ENCODE measurements around the gene RSBN1L. TPM values are rescaled to one million over a fixed set of nuclear protein-coding genes. Genes with fewer than 3 reads are reported as not detected.

Gene RSBN1L
- total RNA-seq (2021; ENCODE audit: unreplicated experiment) (18.0 TPM), Bru-seq, nascent RNA (percentile 84 among the genes with signal in this experiment), BruChase-seq, experiment 1, labeled RNA remaining after a 2-hour chase (percentile 78 among the genes with signal in this experiment), BruChase-seq, experiment 2, labeled RNA remaining after a 6-hour chase (percentile 73 among the genes with signal in this experiment)
- 13.9 TPM for polyA plus RNA-seq (2012; ENCODE audit: insufficient read length)
- long read RNA-seq, full-length matches to known transcripts = 10 of 42 reads
- long read RNA-seq, partial matches to known transcripts = 29 of 42 reads
- long read RNA-seq, other reads (novel, unspliced or antisense) = 3 of 42 reads

DNA sequence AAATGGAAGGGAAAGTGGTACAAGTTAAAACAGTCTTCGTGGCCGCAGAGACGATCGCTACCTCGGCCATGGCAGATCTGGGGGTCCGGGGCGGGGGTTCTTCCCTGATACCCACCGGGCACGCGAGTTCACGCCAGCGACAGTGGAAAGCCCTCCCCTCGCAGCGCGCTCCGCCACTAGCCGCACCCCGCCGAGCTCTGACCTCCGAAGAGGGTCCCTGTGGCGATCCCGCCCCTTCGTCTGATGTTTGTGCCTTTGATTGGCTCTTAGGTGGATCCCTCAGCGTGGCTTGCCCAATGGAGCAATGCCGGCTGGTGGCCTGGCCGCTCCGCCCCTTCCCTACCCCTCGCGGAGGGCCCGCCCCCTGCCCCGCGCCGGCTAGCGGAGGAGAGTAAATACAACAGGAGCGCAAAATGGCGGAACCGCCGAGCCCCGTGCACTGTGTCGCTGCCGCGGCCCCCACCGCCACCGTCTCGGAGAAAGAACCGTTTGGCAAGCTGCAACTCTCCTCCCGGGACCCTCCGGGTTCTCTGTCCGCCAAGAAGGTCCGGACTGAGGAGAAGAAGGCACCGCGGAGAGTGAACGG is at the start of gene RSBN1L:
Gene RSBN1L, plus strand, starts transcription at position 403 of the 586 bp plus-strand sequence. Its CDS starts 11 bp downstream, at position 414.
- H3K27me3 ChIP-seq (ENCODE audit: control insufficient read depth, insufficient read depth, low read length) = no peaks in the 10 kb centered on the region
- no TSS peak for BruUV-seq (replicated peaks)
- H3K36me3 ChIP-seq (ENCODE audit: control insufficient read depth, insufficient read depth, low read length) = peaks cover 3% of the 10 kb centered on the region; the same call in 1 of the 2 replicates
- DNase-seq (ENCODE audit: low read depth, low spot score) (peak; percentile 92), ATAC-seq (peak; percentile 98)
- intact Hi-C loops (cut with micrococcal nuclease; ENCODE audit: unreplicated experiment) (no loop called here), in situ Hi-C loops (cut with HindIII; ENCODE audit: low pct_unique_long_range_greater_than_20kb, low sequenced_read_pairs) (no loop called here)
- CTCF ChIA-PET = interaction anchor here (0.5 kb wide), 1 partner anchor 13 kb away, joined by 4 read pairs; no protein-coding TSS in a partner anchor
- TF ChIP-seq REST (IDR thresholded peaks at IDR 0.05; ENCODE audit: insufficient read depth in 1 of 2, low read depth in 2 of 2, low read length in 1 of 2) (0 out of 4 replicates have a peak, but pooled peaks of 1 of the 2 experiments have one; percentile 28), CTCF (IDR thresholded peaks at IDR 0.05) (no peak), POLR2AphosphoS5 (IDR thresholded peaks at IDR 0.05; ENCODE audit: low read depth, low read length) (peak; percentile 61)
- H3K27ac ChIP-seq (ENCODE audit: low read length) = peak within 1 kb of the TSS; percentile 98
- POLR2A ChIA-PET = no interaction called here
- H3K9me3 ChIP-seq (ENCODE audit: control insufficient read depth, insufficient read depth, low read depth, low read length) = no peaks in the 10 kb centered on the region
- peaks cover 19% of the 10 kb centered on the region for H3K4me1 ChIP-seq (ENCODE audit: control insufficient read depth, insufficient read depth, low read length)
- H3K4me3 ChIP-seq (ENCODE audit: low read depth in 2 of 2, low read length in 2 of 2) = peak within 1 kb of the TSS; percentile 99

GRCh38 chr7:77648742-77649338 is 47.4 kb upstream of the RSBN1L start:
- H3K4me3 ChIP-seq (ENCODE audit: low read depth in 2 of 2, low read length in 2 of 2) = no peak overlapping the region
- H3K9me3 ChIP-seq (ENCODE audit: control insufficient read depth, insufficient read depth, low read depth, low read length) = no peaks in the 10 kb centered on the region
- CTCF ChIA-PET = interaction anchor here (0.7 kb wide), 1 partner anchor 13 kb away, joined by 3 read pairs; no protein-coding TSS in a partner anchor
- intact Hi-C loops (cut with micrococcal nuclease; ENCODE audit: unreplicated experiment) (no loop called here), in situ Hi-C loops (cut with HindIII; ENCODE audit: low pct_unique_long_range_greater_than_20kb, low sequenced_read_pairs) (no loop called here)
- no peak for ATAC-seq
- BruUV-seq (replicated peaks) = no TSS peak
- TF ChIP-seq POLR2AphosphoS5 (IDR thresholded peaks at IDR 0.05; ENCODE audit: low read depth, low read length) (no peak), REST (IDR thresholded peaks at IDR 0.05; ENCODE audit: insufficient read depth in 1 of 2, low read depth in 2 of 2, low read length in 1 of 2) (no peak), TCF7L2 (IDR thresholded peaks at IDR 0.05; ENCODE audit: low read depth, low read length) (no peak), SIN3A (IDR thresholded peaks at IDR 0.05; ENCODE audit: borderline replicate concordance, insufficient read depth, low read depth, low read length) (no peak), CTCF (IDR thresholded peaks at IDR 0.05) (no peak)
- H3K27me3 ChIP-seq (ENCODE audit: control insufficient read depth, insufficient read depth, low read length) = no peaks in the 10 kb centered on the region
- DNase-seq (ENCODE audit: low read depth, low spot score) = no peak
- H3K27ac ChIP-seq (ENCODE audit: low read length) = no peak overlapping the region
- H3K4me1 ChIP-seq (ENCODE audit: control insufficient read depth, insufficient read depth, low read length) = no peaks in the 10 kb centered on the region; the same call in 1 of the 2 replicates
- no peaks in the 10 kb centered on the region; the same call in 1 of the 2 replicates for H3K36me3 ChIP-seq (ENCODE audit: control insufficient read depth, insufficient read depth, low read length)
- POLR2A ChIA-PET = no interaction called here

All from Panc1 (cell line).